GM12878 (cell line): ENCODE measurements around the gene KIF3A. TPM values are rescaled to one million over a fixed set of nuclear protein-coding genes. Genes with fewer than 3 reads are reported as not detected.

Experiments
- ATF3 ChIP-seq: IDR thresholded peaks from 2 replicates; pipeline ENCODE4 v1.6.1; 2011; ENCODE audit warnings: low read depth, mild to moderate bottlenecking, low read length, moderate library complexity, borderline replicate concordance; ENCODE audit errors: extremely low read depth
- ATF7 ChIP-seq: fragments of 450-650 bp; IDR thresholded peaks from 2 replicates; pipeline ENCODE4 v1.6.1; 2016; ENCODE audit warnings: low read depth, mild to moderate bottlenecking
- BCL11A ChIP-seq: IDR thresholded peaks from 2 replicates; pipeline ENCODE4 v1.6.1; 2011; ENCODE audit warnings: low read depth, low read length
- E2F8 ChIP-seq: fragments of 450-650 bp; IDR thresholded peaks from 2 replicates; pipeline ENCODE4 v1.6.1; 2018; ENCODE audit warnings: mild to moderate bottlenecking, low read depth, moderate library complexity; ENCODE audit not compliant: partially characterized antibody
- NFIC ChIP-seq: IDR thresholded peaks from 2 replicates; pipeline ENCODE4 v1.6.1; 2012; ENCODE audit warnings: low read depth, mild to moderate bottlenecking, inconsistent platforms, low read length, moderate library complexity
- ZBTB33 ChIP-seq: fragments of 450-650 bp; IDR thresholded peaks from 2 replicates; pipeline ENCODE4 v1.6.1; 2017; ENCODE audit warnings: mild to moderate bottlenecking
- ZNF592 ChIP-seq: fragments of 450-650 bp; IDR thresholded peaks from 2 replicates; pipeline ENCODE4 v1.6.1; 2017; ENCODE audit warnings: mild to moderate bottlenecking, moderate library complexity
- polyA plus RNA-seq, 11 experiments: library from polyadenylated mRNA; depleted of rRNA in 4 of 11; unstranded in 6 of 11; stranded (reverse) in 5 of 11; fragments of >200 nt; fragmentation: Nextera tagmentation in 4 of 11; fragmentation: Illumina TruSeq in 1 of 11; extraction: Ambion mirVana in 4 of 11; extraction: Trizol in 1 of 11; gene quantifications; 1 replicate in 1 of 11; 2 replicates in 10 of 11; pipeline versions ENCODE4 v1.2.1 to v1.2.3, GENCODE V29; 2011 to 2016; ENCODE audit warnings: inconsistent platforms in 2 of 11, missing spikeins in 2 of 11, low read depth in 1 of 11
- total RNA-seq, 4 experiments: library from RNA; depleted of rRNA in 3 of 4; stranded (reverse); fragments of >200 nt in 3 of 4; fragmentation: Illumina TruSeq in 1 of 4; extraction: Trizol in 1 of 4; gene quantifications; 2 replicates each; pipeline versions ENCODE4 v1.2.1 to v1.2.3, GENCODE V29; 2013 to 2021

Gene KIF3A
- total and polyA plus RNA-seq, 10 of the 15 experiments (the other 5 are each of a cell fraction or from before 2014, with no cell fraction given): 2.7 to 36.5 (median 10.0) TPM

- TF ChIP-seq E2F8 (no peak), ZNF592 (peak; percentile 94), NFIC (no peak), ATF3 (no peak), ZBTB33 (no peak), ATF7 (no peak), BCL11A (no peak)
- TF ChIP-seq, all 136 proteins: peak for 3
Observed at GRCh38 chr5:132666310-132667123, 70.8 kb downstream of the KIF3A start (continued).
